GM12874 (cell line): Measurements from ENCODE around the gene AGPAT2.

Experiments used
- CTCF ChIP-seq: IDR thresholded peaks from 2 replicates; pipeline ENCODE4 v1.5.1; 2011; ENCODE audit warnings: low read depth, mild to moderate bottlenecking, control low read depth, low read length, moderate library complexity; ENCODE audit not compliant: insufficient read depth

AGPAT2 gene

DNA sequence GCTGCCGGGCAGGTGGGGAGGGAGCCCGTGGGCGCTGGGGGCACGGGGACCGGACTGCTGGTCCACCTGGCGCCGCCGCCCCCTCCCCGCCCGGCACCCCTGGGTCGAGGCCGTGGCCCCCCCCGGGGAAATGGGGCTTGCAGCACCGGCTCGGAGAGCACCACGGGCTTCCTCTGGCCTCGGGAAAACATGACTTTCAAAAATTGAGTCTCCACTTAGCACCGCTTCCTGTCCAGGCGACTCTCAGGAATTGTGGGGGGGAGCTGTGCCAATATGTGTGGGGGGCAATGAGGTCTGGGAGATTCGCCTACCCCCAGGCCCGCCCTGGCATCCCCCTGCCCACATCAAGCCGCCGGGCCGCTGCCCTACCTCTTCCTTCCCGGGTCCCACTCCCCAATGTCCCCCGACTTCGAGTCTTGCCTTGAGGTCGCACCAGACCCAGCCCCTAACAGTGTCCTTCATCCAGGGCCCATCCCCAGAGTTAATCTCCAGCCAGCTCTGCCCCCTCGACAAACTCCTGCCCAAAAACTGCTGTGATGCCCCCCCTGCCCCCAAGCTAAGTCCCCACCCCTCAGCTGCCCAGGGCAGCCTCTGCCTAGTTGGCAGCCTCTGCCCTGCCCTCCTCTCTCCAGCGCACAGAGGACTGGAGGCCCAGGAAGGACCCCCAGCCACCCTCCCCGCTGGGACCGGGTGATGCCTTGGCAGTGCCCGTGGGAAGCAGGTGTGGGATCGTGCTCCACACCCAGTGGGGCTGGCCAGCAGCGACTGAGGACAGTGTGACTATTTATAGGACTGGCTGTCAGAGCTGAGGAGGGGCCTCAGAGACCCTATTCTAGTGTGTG lies 20.7 kb downstream of the AGPAT2 start:
- TF ChIP-seq CTCF, result no peak

- no peak for TF ChIP-seq CTCF
Measured at GRCh38 chr9:136665704-136666371, 21.4 kb downstream of the AGPAT2 start.

- TF ChIP-seq CTCF, result 0 out of 2 replicates have a peak, but pooled peaks have one; percentile 22
Measured at GRCh38 chr9:136665111-136665703, 22.1 kb downstream of the AGPAT2 start.

GRCh38 chr9:136664000-136664915 lies 23.0 kb downstream of the AGPAT2 start:
- no peak for TF ChIP-seq CTCF

GRCh38 chr9:136662656-136663581 lies 24.3 kb downstream of the AGPAT2 start, which contains the start of gene EGFL7:
EGFL7 (plus strand) TSS chr9:136662916; CDS start chr9:136668283, 5,367 bp downstream.
- TF ChIP-seq CTCF, result no peak

DNA sequence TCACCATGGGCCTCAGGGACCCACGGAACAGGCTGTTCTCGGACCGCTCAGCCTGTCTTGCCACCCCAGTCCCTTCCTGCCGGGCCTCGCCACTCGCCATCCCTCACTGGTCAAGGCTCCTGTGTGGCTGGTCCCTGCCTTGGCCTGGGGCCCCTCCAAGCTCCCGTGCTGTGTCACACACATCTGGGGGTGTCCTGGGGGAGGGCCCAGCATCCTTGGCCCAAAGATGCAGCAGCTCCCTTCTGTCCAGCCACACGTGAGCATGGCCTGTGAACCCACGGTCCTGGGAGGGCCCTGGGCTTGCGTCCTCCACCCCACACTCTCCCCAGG lies 25.0 kb downstream of the AGPAT2 start:
- no peak for TF ChIP-seq CTCF
